Parathyroid adenoma (tissue), 2 donors: ENCODE results near the gene VAMP3.
A peak's percentile ranks its signal among the peaks of the same experiment; 100 is the strongest.
"Not testable (repeated sequence)": the region's sequence is repeated elsewhere in the genome, so short reads cannot be mapped to it uniquely, and the experiment has no call there.

Experiments used
- H2AFZ ChIP-seq: fragments of 300-600 bp; sonication (generic); one replicate; pipeline ENCODE4 v1.7.0; 2017; ENCODE audit warnings: antibody characterized with exemption, mild to moderate bottlenecking
- H3K27ac ChIP-seq: fragments of 300-600 bp; sonication (generic); one replicate; pipeline ENCODE4 v1.7.0; 2017
- H3K27me3 ChIP-seq: fragments of 300-600 bp; sonication (generic); one replicate; pipeline ENCODE4 v1.7.0; 2017; ENCODE audit warnings: low read length; ENCODE audit not compliant: control insufficient read depth, insufficient read depth
- H3K36me3 ChIP-seq: fragments of 300-600 bp; sonication (generic); one replicate; pipeline ENCODE4 v1.7.0; 2017; ENCODE audit warnings: low read length; ENCODE audit not compliant: control insufficient read depth, insufficient read depth
- H3K4me1 ChIP-seq: fragments of 300-600 bp; sonication (generic); one replicate; pipeline ENCODE4 v1.7.0; 2017; ENCODE audit warnings: control low read depth
- H3K4me2 ChIP-seq: fragments of 300-600 bp; sonication (generic); one replicate; pipeline ENCODE4 v1.7.0; 2017; ENCODE audit warnings: low read length
- H3K4me3 ChIP-seq: fragments of 300-600 bp; sonication (generic); one replicate; pipeline ENCODE4 v1.7.0; 2017; ENCODE audit warnings: low read depth, low read length
- H3K79me2 ChIP-seq: fragments of 300-600 bp; sonication (generic); one replicate; pipeline ENCODE4 v1.7.0; 2017; ENCODE audit warnings: control low read depth
- H3K9ac ChIP-seq: fragments of 300-600 bp; sonication (generic); one replicate; pipeline ENCODE4 v1.7.0; 2017; ENCODE audit warnings: mild to moderate bottlenecking
- H3K9me3 ChIP-seq: fragments of 300-600 bp; sonication (generic); one replicate; pipeline ENCODE4 v1.7.0; 2017; ENCODE audit warnings: low read length; ENCODE audit not compliant: control insufficient read depth
- TF ChIP-seq, protein P1 (sequence below): fragments of 300-600 bp; sonication (generic); IDR thresholded peaks from one replicate; pipeline ENCODE4 v1.7.0; 2017; ENCODE audit warnings: antibody characterized with exemption, mild to moderate bottlenecking
- donor health status: primary hyperparathyroidism.

The VAMP3 gene

DNA sequence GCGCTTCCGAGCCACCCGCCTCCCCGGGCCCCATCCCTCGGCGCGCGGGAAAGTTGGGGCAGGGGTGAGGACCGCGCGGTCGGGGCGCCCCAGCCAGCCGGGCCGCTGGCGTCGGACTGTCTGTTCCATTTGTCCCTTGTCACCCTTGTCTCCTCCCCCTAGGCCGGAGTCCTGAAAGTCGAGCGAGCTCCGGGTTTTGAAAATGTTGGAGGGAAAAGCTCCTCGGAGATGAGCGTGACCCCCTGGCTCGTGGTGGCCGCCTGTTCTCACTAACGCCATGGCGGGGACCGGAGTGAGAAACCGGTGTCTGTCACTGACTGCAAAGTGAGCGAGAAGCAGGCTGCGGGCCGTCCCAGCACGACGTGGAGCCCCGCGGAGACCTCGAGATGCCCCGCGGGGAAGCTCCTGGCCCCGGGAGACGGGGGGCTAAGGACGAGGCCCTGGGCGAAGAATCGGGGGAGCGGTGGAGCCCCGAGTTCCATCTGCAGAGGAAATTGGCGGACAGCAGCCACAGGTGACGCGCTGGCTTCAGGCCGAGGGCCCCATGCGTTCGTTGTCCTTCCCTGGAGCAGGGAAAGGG, 13.5 kb downstream of the VAMP3 start:
- no peaks in the 10 kb centered on the region for H3K27me3 ChIP-seq
- H3K79me2 ChIP-seq, result no peaks in the 10 kb centered on the region
- no peaks in the 10 kb centered on the region for H3K9me3 ChIP-seq
- H3K4me1 ChIP-seq, result no peaks in the 10 kb centered on the region
- peak overlapping the region; percentile 70 for H2AFZ ChIP-seq
- H3K9ac ChIP-seq, result no peak overlapping the region
- no peaks in the 10 kb centered on the region for H3K36me3 ChIP-seq
- H3K4me3 ChIP-seq, result peak overlapping the region; percentile 70
- peak overlapping the region; percentile 90 for H3K4me2 ChIP-seq
- TF ChIP-seq, protein P1, sequence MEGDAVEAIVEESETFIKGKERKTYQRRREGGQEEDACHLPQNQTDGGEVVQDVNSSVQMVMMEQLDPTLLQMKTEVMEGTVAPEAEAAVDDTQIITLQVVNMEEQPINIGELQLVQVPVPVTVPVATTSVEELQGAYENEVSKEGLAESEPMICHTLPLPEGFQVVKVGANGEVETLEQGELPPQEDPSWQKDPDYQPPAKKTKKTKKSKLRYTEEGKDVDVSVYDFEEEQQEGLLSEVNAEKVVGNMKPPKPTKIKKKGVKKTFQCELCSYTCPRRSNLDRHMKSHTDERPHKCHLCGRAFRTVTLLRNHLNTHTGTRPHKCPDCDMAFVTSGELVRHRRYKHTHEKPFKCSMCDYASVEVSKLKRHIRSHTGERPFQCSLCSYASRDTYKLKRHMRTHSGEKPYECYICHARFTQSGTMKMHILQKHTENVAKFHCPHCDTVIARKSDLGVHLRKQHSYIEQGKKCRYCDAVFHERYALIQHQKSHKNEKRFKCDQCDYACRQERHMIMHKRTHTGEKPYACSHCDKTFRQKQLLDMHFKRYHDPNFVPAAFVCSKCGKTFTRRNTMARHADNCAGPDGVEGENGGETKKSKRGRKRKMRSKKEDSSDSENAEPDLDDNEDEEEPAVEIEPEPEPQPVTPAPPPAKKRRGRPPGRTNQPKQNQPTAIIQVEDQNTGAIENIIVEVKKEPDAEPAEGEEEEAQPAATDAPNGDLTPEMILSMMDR, result no peak
- H3K27ac ChIP-seq, result peak overlapping the region; percentile 51

DNA sequence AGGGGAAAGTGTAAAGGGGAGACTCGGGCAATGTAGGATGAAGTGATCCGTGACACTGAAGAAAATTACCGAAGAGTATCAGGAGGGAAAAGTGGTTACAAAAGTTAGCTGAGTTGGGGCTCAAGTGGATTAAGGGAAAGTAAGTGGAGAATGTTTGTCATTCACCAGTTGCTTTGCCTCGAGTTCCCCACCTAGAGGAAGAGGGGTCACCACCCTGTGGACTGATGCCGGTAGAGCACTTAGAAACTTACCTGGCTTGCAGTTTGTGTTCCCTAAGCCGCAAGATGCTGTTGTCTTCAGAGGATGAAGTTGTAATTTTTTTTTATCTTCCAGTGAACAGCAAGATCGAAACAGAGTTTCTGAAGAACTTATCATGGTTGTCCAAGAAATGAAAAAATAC, 14.0 kb downstream of the VAMP3 start:
- H3K4me1 ChIP-seq, result no peaks in the 10 kb centered on the region
- no peak overlapping the region for H2AFZ ChIP-seq
- H3K27me3 ChIP-seq, result no peaks in the 10 kb centered on the region
- H3K4me2 ChIP-seq, result peak overlapping the region; percentile 90
- no peak overlapping the region for H3K27ac ChIP-seq
- H3K79me2 ChIP-seq, result no peaks in the 10 kb centered on the region
- no peak overlapping the region for H3K9ac ChIP-seq
- TF ChIP-seq, protein P1, result no peak
- no peaks in the 10 kb centered on the region for H3K9me3 ChIP-seq
- no peaks in the 10 kb centered on the region for H3K36me3 ChIP-seq
- H3K4me3 ChIP-seq, result peak overlapping the region; percentile 70

- no peaks in the 10 kb centered on the region for H3K79me2 ChIP-seq
- no peaks in the 10 kb centered on the region for H3K9me3 ChIP-seq
- no peak overlapping the region for H3K4me2 ChIP-seq
- no peaks in the 10 kb centered on the region for H3K36me3 ChIP-seq
- TF ChIP-seq, protein P1, result no peak
- no peak overlapping the region for H3K27ac ChIP-seq
- H2AFZ ChIP-seq, result no peak overlapping the region
- no peak overlapping the region for H3K9ac ChIP-seq
- H3K4me1 ChIP-seq, result no peaks in the 10 kb centered on the region
- H3K27me3 ChIP-seq, result no peaks in the 10 kb centered on the region
- no peak overlapping the region for H3K4me3 ChIP-seq
Measured at GRCh38 chr1:7786795-7787194, 15.7 kb downstream of the VAMP3 start.

- Histone ChIP-seq H3K79me2 (no peaks in the 10 kb centered on the region), H3K4me3 (no peak overlapping the region), H3K9me3 (no peaks in the 10 kb centered on the region), H3K36me3 (no peaks in the 10 kb centered on the region), H3K4me1 (no peaks in the 10 kb centered on the region), H3K27ac (no peak overlapping the region), H3K9ac (no peak overlapping the region), H3K4me2 (no peak overlapping the region), H2AFZ (no peak overlapping the region), H3K27me3 (no peaks in the 10 kb centered on the region)
- TF ChIP-seq, protein P1, result no peak
Measured at GRCh38 chr1:7789828-7790227, 18.7 kb downstream of the VAMP3 start.

DNA sequence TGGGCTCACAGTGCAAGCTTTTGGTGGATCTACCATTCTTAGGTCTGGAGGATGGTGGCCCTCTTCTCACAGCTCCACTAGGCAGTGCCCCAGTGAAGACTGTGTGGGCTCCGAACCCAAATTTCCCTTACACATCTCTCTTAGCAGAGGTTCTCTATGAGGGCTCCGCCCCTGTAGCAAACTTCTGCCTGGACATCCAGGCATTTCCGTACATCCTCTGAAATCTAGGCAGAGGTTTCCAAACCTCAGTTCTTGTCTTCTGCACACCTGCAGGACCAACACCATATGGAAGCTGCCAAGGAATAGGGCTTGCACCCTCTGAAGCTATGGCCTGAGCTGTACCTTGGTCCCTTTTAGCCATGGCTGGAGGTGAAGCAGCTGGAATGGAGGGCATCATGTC, 19.9 kb downstream of the VAMP3 start:
- H3K4me3 ChIP-seq, H3K27me3 ChIP-seq, H2AFZ ChIP-seq, H3K4me1 ChIP-seq, H3K27ac ChIP-seq, H3K9me3 ChIP-seq, H3K79me2 ChIP-seq, H3K4me2 ChIP-seq, H3K36me3 ChIP-seq, H3K9ac ChIP-seq: not testable (repeated sequence)
